Liver (tissue), 9 donors: ENCODE data around the gene CLEC4A. TPM values are rescaled to one million over a fixed set of nuclear protein-coding genes. Genes with fewer than 3 reads are reported as not detected.

Experiments used
- DNase-seq: peaks from one replicate; pipeline ENCODE4 v3.0.0-alpha.2; 2017; ENCODE audit warnings: low spot score
- H3K27ac ChIP-seq, 2 donors: one replicate each; pipeline ENCODE4 v1.7.0; 2013; ENCODE audit warnings: inconsistent platforms in 2 of 2, low read length in 2 of 2, control low read depth in 1 of 2, low read depth in 1 of 2, mild to moderate bottlenecking in 1 of 2
- H3K27me3 ChIP-seq, 4 donors: one replicate each; pipeline versions ENCODE4 v1.6.1 to v1.7.0; 2013; ENCODE audit warnings: low read length in 3 of 4, inconsistent platforms in 1 of 4, mild to moderate bottlenecking in 1 of 4, moderate library complexity in 1 of 4; ENCODE audit not compliant: control insufficient read depth in 4 of 4, insufficient read depth in 4 of 4
- H3K36me3 ChIP-seq, 4 donors: one replicate each; pipeline versions ENCODE4 v1.6.1 to v1.7.0; 2013; ENCODE audit warnings: low read length in 3 of 4, mild to moderate bottlenecking in 3 of 4, low read depth in 1 of 4, moderate library complexity in 1 of 4; ENCODE audit not compliant: control insufficient read depth in 4 of 4, insufficient read depth in 3 of 4
- H3K4me1 ChIP-seq, 4 donors: one replicate each; pipeline versions ENCODE4 v1.6.1 to v1.7.0; 2013; ENCODE audit warnings: low read length in 3 of 4, mild to moderate bottlenecking in 3 of 4, moderate library complexity in 1 of 4; ENCODE audit not compliant: control insufficient read depth in 4 of 4, insufficient read depth in 4 of 4
- H3K4me3 ChIP-seq, 3 donors: one replicate each; pipeline versions ENCODE4 v1.6.1 to v1.7.0; 2013; ENCODE audit warnings: low read length in 3 of 3, control low read depth in 1 of 3, low read depth in 1 of 3, mild to moderate bottlenecking in 1 of 3
- H3K9ac ChIP-seq, 2 donors: one replicate each; pipeline ENCODE4 v1.7.0; 2013; ENCODE audit warnings: low read length in 2 of 2, mild to moderate bottlenecking in 2 of 2, moderate library complexity in 2 of 2, control low read depth in 1 of 2, low read depth in 1 of 2
- H3K9me3 ChIP-seq, 4 donors: one replicate each; pipeline versions ENCODE4 v1.6.1 to v1.7.0; 2013; ENCODE audit warnings: low read length in 3 of 4; ENCODE audit not compliant: control insufficient read depth in 4 of 4
- EGR1 ChIP-seq, 2 donors: IDR thresholded peaks; 2 replicates each; pipeline ENCODE4 v1.6.1; 2016 to 2018; ENCODE audit warnings: antibody characterized with exemption in 2 of 2, low read depth in 2 of 2
- FOXA1 ChIP-seq: IDR thresholded peaks from 2 replicates; pipeline ENCODE4 v1.6.1; 2016; ENCODE audit warnings: antibody characterized with exemption
- FOXA2 ChIP-seq: IDR thresholded peaks from 2 replicates; pipeline ENCODE4 v1.6.1; 2016; ENCODE audit warnings: antibody characterized with exemption
- GABPA ChIP-seq, 2 donors: IDR thresholded peaks in 1 of 2; conservative IDR thresholded peaks in 1 of 2; 2 replicates each; pipeline ENCODE4 v1.6.1; 2016; ENCODE audit warnings: antibody characterized with exemption in 2 of 2, mild to moderate bottlenecking in 1 of 2, moderate library complexity in 1 of 2
- HNF4A ChIP-seq, 2 donors: conservative IDR thresholded peaks; 2 replicates each; pipeline ENCODE4 v1.6.1; 2016; ENCODE audit warnings: antibody characterized with exemption in 2 of 2, mild to moderate bottlenecking in 2 of 2
- HNF4G ChIP-seq: IDR thresholded peaks from 2 replicates; pipeline ENCODE4 v1.6.1; 2016; ENCODE audit warnings: antibody characterized with exemption
- JUND ChIP-seq, 2 donors: IDR thresholded peaks; 2 replicates each; pipeline ENCODE4 v1.6.1; 2016; ENCODE audit warnings: antibody characterized with exemption in 2 of 2
- NR2F2 ChIP-seq: IDR thresholded peaks from 2 replicates; pipeline ENCODE4 v1.6.1; 2016; ENCODE audit warnings: antibody characterized with exemption
- RAD21 ChIP-seq, 2 donors: IDR thresholded peaks; 2 replicates each; pipeline ENCODE4 v1.6.1; 2016; ENCODE audit warnings: antibody characterized with exemption in 2 of 2, mild to moderate bottlenecking in 2 of 2
- RXRA ChIP-seq, 2 donors: IDR thresholded peaks; 2 replicates each; pipeline ENCODE4 v1.6.1; 2017 to 2018; ENCODE audit warnings: antibody characterized with exemption in 2 of 2, mild to moderate bottlenecking in 1 of 2
- SP1 ChIP-seq: IDR thresholded peaks from 2 replicates; pipeline ENCODE4 v1.6.1; 2018; ENCODE audit warnings: antibody characterized with exemption, mild to moderate bottlenecking
- TAF1 ChIP-seq: conservative IDR thresholded peaks from 2 replicates; pipeline ENCODE4 v1.6.1; 2016; ENCODE audit warnings: antibody characterized with exemption, mild to moderate bottlenecking
- YY1 ChIP-seq: IDR thresholded peaks from 2 replicates; pipeline ENCODE4 v1.6.1; 2016; ENCODE audit warnings: antibody characterized with exemption, mild to moderate bottlenecking
- WGBS: extraction: QIAGEN DNeasy Blood & Tissue Kit; methylation state at CpG from one replicate; pipeline ENCODE4 v1.1.7; 2013; 5-methylcytosine and 5-hydroxymethylcytosine counted together
- polyA plus RNA-seq, 2 donors: library from polyadenylated mRNA; stranded (reverse) in 1 of 2; unstranded in 1 of 2; fragments of 200-250 nt in 1 of 2; fragments of >200 nt in 1 of 2; fragmentation: Nextera tagmentation in 1 of 2; extraction: Ambion mirVana in 1 of 2; gene quantifications; one replicate each; pipeline versions ENCODE4 v1.2.1 to v1.2.3, GENCODE V29; 2013 to 2015
- total RNA-seq, 2 donors: library from RNA; depleted of rRNA; stranded (reverse); fragments of >200 nt; gene quantifications; one replicate each; pipeline ENCODE4 v1.2.3, GENCODE V29; 2014
- TF ChIP-seq, protein P1 (sequence below): IDR thresholded peaks from 2 replicates; pipeline ENCODE4 v1.6.1; 2016; ENCODE audit warnings: antibody characterized with exemption
- TF ChIP-seq, protein P2 (sequence below): IDR thresholded peaks from 2 replicates; pipeline ENCODE4 v1.6.1; 2016; ENCODE audit warnings: antibody characterized with exemption
- TF ChIP-seq, protein P3 (sequence below): IDR thresholded peaks from 2 replicates; pipeline ENCODE4 v1.6.1; 2016; ENCODE audit warnings: antibody characterized with exemption
- TF ChIP-seq, protein P4 (sequence below): IDR thresholded peaks from 2 replicates; pipeline ENCODE4 v1.6.1; 2016; ENCODE audit warnings: antibody characterized with exemption, mild to moderate bottlenecking
- TF ChIP-seq, protein P5 (sequence below): fragments of 150-350 bp; IDR thresholded peaks from 2 replicates; pipeline ENCODE4 v1.5.1; 2017; ENCODE audit warnings: improper control_type of control experiment, low read depth, low read length; ENCODE audit not compliant: missing input control
- donor health status: healthy.
- donor health status: healthy.
- donor health status: healthy.
- donor health status: healthy.
- donor health status: healthy.

Gene CLEC4A
- 1 to 10 TPM in 1 of 2 donors, under 1 TPM in 1; 0.67 to 2.2 TPM for total RNA-seq
- 1 to 10 TPM in 1 of 2 donors, under 1 TPM in 1; 0.98 to 2.5 TPM for polyA plus RNA-seq

DNA sequence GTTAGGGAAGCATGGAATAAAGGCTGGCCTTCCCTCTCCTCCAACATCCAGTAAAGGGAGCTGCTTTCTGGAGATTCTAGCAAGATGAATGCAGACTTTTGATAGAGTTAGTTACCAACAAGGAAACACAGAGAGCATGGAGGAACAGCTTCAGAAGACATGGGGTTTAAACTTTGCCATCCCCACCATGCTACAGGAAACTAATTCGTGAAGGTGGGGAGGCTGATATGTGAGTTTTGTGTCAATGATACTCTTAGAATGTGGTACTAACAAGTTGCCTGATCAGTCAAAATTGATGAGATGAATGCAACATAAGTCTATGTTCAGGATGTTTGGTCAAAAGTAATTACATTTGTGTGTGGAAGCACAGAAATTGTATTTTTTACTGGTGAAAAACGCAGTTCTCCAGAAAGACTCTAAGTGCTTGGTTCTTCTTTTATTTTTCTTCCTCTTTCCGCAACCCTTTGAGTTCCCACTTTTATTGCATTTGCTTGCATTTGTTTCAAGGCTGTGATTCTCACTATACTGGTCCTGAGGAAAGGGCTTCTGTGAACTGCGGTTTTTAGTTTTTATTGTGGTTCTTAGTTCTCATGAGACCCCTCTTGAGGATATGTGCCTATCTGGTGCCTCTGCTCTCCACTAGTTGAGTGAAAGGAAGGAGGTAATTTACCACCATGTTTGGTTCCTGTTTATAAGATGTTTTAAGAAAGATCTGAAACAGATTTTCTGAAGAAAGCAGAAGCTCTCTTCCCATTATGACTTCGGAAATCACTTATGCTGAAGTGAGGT is at the start of gene CLEC4A:
TSS of gene CLEC4A (plus strand) at position 494 of the 789 bp plus-strand sequence. CDS start at position 756, 262 bp downstream.
- Histone ChIP-seq H3K4me1 (no peaks in the 10 kb centered on the region), H3K9me3 (no peaks in the 10 kb centered on the region), H3K36me3 (peaks cover 0 to 9% (median 0%) of the 10 kb centered on the region in 4 donors), H3K9ac (no peak within 1 kb of the TSS), H3K4me3 (no peak within 1 kb of the TSS), H3K27ac (no peak within 1 kb of the TSS), H3K27me3 (no peaks in the 10 kb centered on the region)
- no peak for DNase-seq
- WGBS, result 86% methylated on average over 5 of the region's 5 CpGs
- TF ChIP-seq EGR1 (IDR thresholded peaks at IDR 0.05; ENCODE audit: low read depth in 2 of 2) (no peak), TAF1 (no peak)
- TF ChIP-seq, protein P1, sequence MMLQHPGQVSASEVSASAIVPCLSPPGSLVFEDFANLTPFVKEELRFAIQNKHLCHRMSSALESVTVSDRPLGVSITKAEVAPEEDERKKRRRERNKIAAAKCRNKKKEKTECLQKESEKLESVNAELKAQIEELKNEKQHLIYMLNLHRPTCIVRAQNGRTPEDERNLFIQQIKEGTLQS, result no peak

DNA sequence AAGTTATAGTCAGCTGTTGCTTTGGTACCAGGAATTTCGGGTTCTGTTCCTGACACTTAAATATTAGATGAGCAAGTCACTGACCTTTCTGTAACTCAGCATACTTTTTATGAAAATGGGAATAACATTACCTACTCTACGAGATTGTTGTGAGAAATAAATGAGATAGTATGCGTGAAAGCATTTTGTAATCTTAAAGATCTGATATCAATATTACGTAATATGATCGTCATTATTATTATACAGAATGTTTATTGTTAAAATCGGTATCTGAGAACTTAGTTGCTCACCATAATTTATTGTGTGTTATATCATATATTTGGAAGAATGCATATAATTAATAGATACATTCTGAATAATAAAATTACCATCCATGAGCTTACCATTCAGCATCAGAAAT is 47.5 kb upstream of the CLEC4A start:
- H3K27me3 ChIP-seq, result no peaks in the 10 kb centered on the region
- no peak overlapping the region for H3K4me3 ChIP-seq
- TF ChIP-seq, protein P2, sequence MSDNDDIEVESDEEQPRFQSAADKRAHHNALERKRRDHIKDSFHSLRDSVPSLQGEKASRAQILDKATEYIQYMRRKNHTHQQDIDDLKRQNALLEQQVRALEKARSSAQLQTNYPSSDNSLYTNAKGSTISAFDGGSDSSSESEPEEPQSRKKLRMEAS, result no peak
- TF ChIP-seq HNF4A (conservative IDR thresholded peaks at IDR 0.05) (no peak), NR2F2 (no peak), TAF1 (no peak), EGR1 (IDR thresholded peaks at IDR 0.05; ENCODE audit: low read depth in 2 of 2) (no peak), HNF4G (no peak), RXRA (IDR thresholded peaks at IDR 0.05) (no peak), FOXA2 (no peak), SP1 (no peak), RAD21 (IDR thresholded peaks at IDR 0.05) (no peak), YY1 (no peak), GABPA (IDR thresholded peaks at IDR 0.05 in 1 of 2, conservative IDR thresholded peaks at IDR 0.05 in 1 of 2) (no peak), FOXA1 (no peak), JUND (IDR thresholded peaks at IDR 0.05) (no peak)
- TF ChIP-seq, protein P3, sequence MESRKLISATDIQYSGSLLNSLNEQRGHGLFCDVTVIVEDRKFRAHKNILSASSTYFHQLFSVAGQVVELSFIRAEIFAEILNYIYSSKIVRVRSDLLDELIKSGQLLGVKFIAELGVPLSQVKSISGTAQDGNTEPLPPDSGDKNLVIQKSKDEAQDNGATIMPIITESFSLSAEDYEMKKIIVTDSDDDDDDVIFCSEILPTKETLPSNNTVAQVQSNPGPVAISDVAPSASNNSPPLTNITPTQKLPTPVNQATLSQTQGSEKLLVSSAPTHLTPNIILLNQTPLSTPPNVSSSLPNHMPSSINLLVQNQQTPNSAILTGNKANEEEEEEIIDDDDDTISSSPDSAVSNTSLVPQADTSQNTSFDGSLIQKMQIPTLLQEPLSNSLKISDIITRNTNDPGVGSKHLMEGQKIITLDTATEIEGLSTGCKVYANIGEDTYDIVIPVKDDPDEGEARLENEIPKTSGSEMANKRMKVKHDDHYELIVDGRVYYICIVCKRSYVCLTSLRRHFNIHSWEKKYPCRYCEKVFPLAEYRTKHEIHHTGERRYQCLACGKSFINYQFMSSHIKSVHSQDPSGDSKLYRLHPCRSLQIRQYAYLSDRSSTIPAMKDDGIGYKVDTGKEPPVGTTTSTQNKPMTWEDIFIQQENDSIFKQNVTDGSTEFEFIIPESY, result no peak
- TF ChIP-seq, protein P4, sequence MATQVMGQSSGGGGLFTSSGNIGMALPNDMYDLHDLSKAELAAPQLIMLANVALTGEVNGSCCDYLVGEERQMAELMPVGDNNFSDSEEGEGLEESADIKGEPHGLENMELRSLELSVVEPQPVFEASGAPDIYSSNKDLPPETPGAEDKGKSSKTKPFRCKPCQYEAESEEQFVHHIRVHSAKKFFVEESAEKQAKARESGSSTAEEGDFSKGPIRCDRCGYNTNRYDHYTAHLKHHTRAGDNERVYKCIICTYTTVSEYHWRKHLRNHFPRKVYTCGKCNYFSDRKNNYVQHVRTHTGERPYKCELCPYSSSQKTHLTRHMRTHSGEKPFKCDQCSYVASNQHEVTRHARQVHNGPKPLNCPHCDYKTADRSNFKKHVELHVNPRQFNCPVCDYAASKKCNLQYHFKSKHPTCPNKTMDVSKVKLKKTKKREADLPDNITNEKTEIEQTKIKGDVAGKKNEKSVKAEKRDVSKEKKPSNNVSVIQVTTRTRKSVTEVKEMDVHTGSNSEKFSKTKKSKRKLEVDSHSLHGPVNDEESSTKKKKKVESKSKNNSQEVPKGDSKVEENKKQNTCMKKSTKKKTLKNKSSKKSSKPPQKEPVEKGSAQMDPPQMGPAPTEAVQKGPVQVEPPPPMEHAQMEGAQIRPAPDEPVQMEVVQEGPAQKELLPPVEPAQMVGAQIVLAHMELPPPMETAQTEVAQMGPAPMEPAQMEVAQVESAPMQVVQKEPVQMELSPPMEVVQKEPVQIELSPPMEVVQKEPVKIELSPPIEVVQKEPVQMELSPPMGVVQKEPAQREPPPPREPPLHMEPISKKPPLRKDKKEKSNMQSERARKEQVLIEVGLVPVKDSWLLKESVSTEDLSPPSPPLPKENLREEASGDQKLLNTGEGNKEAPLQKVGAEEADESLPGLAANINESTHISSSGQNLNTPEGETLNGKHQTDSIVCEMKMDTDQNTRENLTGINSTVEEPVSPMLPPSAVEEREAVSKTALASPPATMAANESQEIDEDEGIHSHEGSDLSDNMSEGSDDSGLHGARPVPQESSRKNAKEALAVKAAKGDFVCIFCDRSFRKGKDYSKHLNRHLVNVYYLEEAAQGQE, result no peak
- TF ChIP-seq, protein P5, sequence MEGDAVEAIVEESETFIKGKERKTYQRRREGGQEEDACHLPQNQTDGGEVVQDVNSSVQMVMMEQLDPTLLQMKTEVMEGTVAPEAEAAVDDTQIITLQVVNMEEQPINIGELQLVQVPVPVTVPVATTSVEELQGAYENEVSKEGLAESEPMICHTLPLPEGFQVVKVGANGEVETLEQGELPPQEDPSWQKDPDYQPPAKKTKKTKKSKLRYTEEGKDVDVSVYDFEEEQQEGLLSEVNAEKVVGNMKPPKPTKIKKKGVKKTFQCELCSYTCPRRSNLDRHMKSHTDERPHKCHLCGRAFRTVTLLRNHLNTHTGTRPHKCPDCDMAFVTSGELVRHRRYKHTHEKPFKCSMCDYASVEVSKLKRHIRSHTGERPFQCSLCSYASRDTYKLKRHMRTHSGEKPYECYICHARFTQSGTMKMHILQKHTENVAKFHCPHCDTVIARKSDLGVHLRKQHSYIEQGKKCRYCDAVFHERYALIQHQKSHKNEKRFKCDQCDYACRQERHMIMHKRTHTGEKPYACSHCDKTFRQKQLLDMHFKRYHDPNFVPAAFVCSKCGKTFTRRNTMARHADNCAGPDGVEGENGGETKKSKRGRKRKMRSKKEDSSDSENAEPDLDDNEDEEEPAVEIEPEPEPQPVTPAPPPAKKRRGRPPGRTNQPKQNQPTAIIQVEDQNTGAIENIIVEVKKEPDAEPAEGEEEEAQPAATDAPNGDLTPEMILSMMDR, result no peak
- TF ChIP-seq, protein P1, result no peak
- no peak overlapping the region for H3K27ac ChIP-seq
- no peak for DNase-seq
- no peaks in the 10 kb centered on the region for H3K36me3 ChIP-seq
- WGBS, result 78% methylated on average over 6 of the region's 6 CpGs
- peaks cover 0 to 6% (median 2%) of the 10 kb centered on the region in 4 donors for H3K4me1 ChIP-seq
- H3K9me3 ChIP-seq, result no peaks in the 10 kb centered on the region
- H3K9ac ChIP-seq, result no peak overlapping the region
